Esophagus muscularis mucosa (tissue), 3 donors: ENCODE results near the gene TNFAIP8L2.

Source experiments
- CTCF ChIP-seq, 3 experiments: fragments of 200-600 bp in 2 of 3; fragments of 450-650 bp in 1 of 3; sonication (generic) in 2 of 3; IDR thresholded peaks; one replicate each; pipeline ENCODE4 v1.5.1; 2017 to 2019; ENCODE audit warnings: antibody characterized with exemption in 3 of 3, mild to moderate bottlenecking in 2 of 3, moderate library complexity in 1 of 3
- POLR2A ChIP-seq: fragments of 450-650 bp; IDR thresholded peaks from one replicate; pipeline ENCODE4 v1.6.1; 2017; ENCODE audit warnings: antibody characterized with exemption, moderate library complexity, mild to moderate bottlenecking, low read depth
- POLR2AphosphoS5 ChIP-seq, 2 donors: sonication (generic); formaldehyde crosslinking; IDR thresholded peaks; one replicate each; pipeline ENCODE4 v1.6.1; 2017; ENCODE audit warnings: antibody characterized with exemption in 2 of 2

- TF ChIP-seq CTCF (IDR thresholded peaks at IDR 0.05), result no peak
- TF ChIP-seq POLR2A, result no peak
- no peak for TF ChIP-seq POLR2AphosphoS5 (IDR thresholded peaks at IDR 0.05)
Observed at GRCh38 chr1:151167116-151167515, 10.7 kb downstream of the TNFAIP8L2 start.
